Activated CD4-positive, alpha-beta T cell treated with anti-CD3 and anti-CD28 coated beads, Interleukin-2, amount 50 U/mL, for 16 hours (primary cell): ENCODE data around the gene TTLL5.
"Not testable (repeated sequence)": the region's sequence is repeated elsewhere in the genome, so short reads cannot be mapped to it uniquely, and the experiment has no call there.

Source experiments
- DNase-seq: peaks from one replicate; pipeline ENCODE4 v3.0.0-alpha.2; 2020

The TTLL5 gene

GRCh38 chr14:75925141-75925840 is 264.2 kb downstream of the TTLL5 start:
- not testable (repeated sequence) for DNase-seq

GRCh38 chr14:75926431-75927115 is 265.5 kb downstream of the TTLL5 start:
- no peak for DNase-seq

GRCh38 chr14:75927564-75928087 is 266.6 kb downstream of the TTLL5 start:
- DNase-seq: no peak

GRCh38 chr14:75928690-75929181 is 267.7 kb downstream of the TTLL5 start:
- no peak for DNase-seq

GRCh38 chr14:75933712-75934296 is 272.8 kb downstream of the TTLL5 start:
- DNase-seq: no peak

- no peak for DNase-seq
These were observed 274.1 kb downstream of the TTLL5 start for GRCh38 chr14:75934998-75935628.

- no peak for DNase-seq
These were observed 278.2 kb downstream of the TTLL5 start for GRCh38 chr14:75939200-75939599.

GRCh38 chr14:75941030-75941429 is 280.0 kb downstream of the TTLL5 start:
- DNase-seq: no peak

- no peak for DNase-seq
These were observed 283.7 kb downstream of the TTLL5 start for GRCh38 chr14:75944607-75945241.

- DNase-seq: no peak
These were observed 285.7 kb downstream of the TTLL5 start for GRCh38 chr14:75946785-75947184.

- DNase-seq: no peak
These were observed 291.4 kb downstream of the TTLL5 start for GRCh38 chr14:75952489-75952888.

GRCh38 chr14:75959031-75959430 is 298.0 kb downstream of the TTLL5 start:
- DNase-seq: no peak

GRCh38 chr14:75960231-75960630 is 299.2 kb downstream of the TTLL5 start:
- DNase-seq: no peak

GRCh38 chr14:75961662-75962061 is 300.6 kb downstream of the TTLL5 start:
- DNase-seq: no peak

GRCh38 chr14:75967866-75968265 is 306.8 kb downstream of the TTLL5 start:
- DNase-seq: no peak

GRCh38 chr14:75968456-75968855 is 307.4 kb downstream of the TTLL5 start:
- no peak for DNase-seq

GRCh38 chr14:75969126-75969525 is 308.1 kb downstream of the TTLL5 start:
- DNase-seq: no peak

- no peak for DNase-seq
These were observed 308.8 kb downstream of the TTLL5 start for GRCh38 chr14:75969891-75970290.

GRCh38 chr14:75970989-75971388 is 309.9 kb downstream of the TTLL5 start:
- no peak for DNase-seq

- no peak for DNase-seq
These were observed 310.5 kb downstream of the TTLL5 start for GRCh38 chr14:75971509-75971908.

GRCh38 chr14:75972801-75973421 is 311.9 kb downstream of the TTLL5 start:
- DNase-seq: no peak
